ENCODE measurements around the gene TEX44. TPM values are rescaled to one million over a fixed set of nuclear protein-coding genes. Genes with fewer than 3 reads are reported as not detected.
"Not testable (repeated sequence)": the region's sequence is repeated elsewhere in the genome, so short reads cannot be mapped to it uniquely, and the experiment has no call there.

Gene TEX44
- total RNA-seq, 1 donor from 2014 or later = not detected

DNA sequence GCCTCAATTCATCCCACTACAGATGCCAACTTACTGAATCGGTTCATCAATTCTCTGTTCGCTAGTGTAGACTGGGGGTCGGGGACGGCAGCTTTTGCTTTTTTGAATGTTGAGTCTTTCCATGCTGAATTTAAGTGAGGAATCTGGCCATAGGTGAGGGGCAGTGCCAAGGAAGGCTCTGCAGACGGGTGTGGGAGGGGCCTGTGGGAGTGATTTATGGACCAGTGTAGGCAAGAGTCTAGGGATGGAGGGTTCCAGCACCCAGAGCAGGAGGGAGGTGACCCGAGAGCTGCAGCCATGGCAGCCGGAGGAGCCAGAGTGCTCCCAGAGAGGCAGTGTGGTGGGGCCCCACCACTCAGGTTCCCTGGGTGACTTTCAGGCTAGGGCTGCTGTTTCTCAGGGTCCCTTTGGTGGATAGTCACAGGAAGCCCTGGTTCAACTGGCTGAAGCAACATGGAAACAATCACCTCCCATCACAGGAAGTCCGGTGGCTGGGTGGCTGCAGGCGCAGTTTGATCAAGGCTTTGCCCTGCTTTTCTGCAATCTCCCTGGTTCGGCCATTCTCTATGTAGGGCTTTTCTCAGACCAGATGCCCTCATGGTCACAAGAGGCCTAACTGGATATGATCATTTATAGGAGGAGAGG is 16.9 kb upstream of the TEX44 start:
- no peaks in the 10 kb centered on the region for H4K20me1 ChIP-seq (ENCODE audit: insufficient read depth, low read length)
- H3K9me3 Mint-ChIP-seq (ENCODE audit: unreplicated experiment) = peaks cover 4% of the 10 kb centered on the region
- H3K4me2 ChIP-seq (ENCODE audit: low read length) = no peak overlapping the region
- FAIRE-seq (no peak), DNase-seq (ENCODE audit: low read depth) (no peak)
- H3K27ac ChIP-seq (ENCODE audit: low read depth, low read length) = no peak overlapping the region
- H3K27me3 Mint-ChIP-seq (ENCODE audit: low read depth, unreplicated experiment) = peaks cover 6% of the 10 kb centered on the region
- no peak overlapping the region for H3K4me3 ChIP-seq (ENCODE audit: insufficient read depth, low read depth, low read length)
- H3K4me3 Mint-ChIP-seq (ENCODE audit: unreplicated experiment) = no peak overlapping the region
- no peak overlapping the region for H3K27ac Mint-ChIP-seq (ENCODE audit: unreplicated experiment)
- H3K9me3 ChIP-seq (ENCODE audit: insufficient read depth, low read depth, low read length) = no peaks in the 10 kb centered on the region
- no peaks in the 10 kb centered on the region for H3K79me2 ChIP-seq (ENCODE audit: insufficient read depth, low read length)
- H3K4me1 ChIP-seq (ENCODE audit: insufficient read depth, low read length) = no peaks in the 10 kb centered on the region
- H3K36me3 Mint-ChIP-seq (ENCODE audit: low read depth, unreplicated experiment) = no peaks in the 10 kb centered on the region
- H3K27me3 ChIP-seq (ENCODE audit: insufficient read depth, low read length) = no peaks in the 10 kb centered on the region
- no peaks in the 10 kb centered on the region for H3K36me3 ChIP-seq (ENCODE audit: insufficient read depth, low read length)
- H3K4me1 Mint-ChIP-seq (ENCODE audit: low read depth, unreplicated experiment) = peaks cover 4% of the 10 kb centered on the region
- TF ChIP-seq EZH2 (IDR thresholded peaks at IDR 0.05; ENCODE audit: insufficient read depth, low read length) = no peak
- TF ChIP-seq, protein P1, sequence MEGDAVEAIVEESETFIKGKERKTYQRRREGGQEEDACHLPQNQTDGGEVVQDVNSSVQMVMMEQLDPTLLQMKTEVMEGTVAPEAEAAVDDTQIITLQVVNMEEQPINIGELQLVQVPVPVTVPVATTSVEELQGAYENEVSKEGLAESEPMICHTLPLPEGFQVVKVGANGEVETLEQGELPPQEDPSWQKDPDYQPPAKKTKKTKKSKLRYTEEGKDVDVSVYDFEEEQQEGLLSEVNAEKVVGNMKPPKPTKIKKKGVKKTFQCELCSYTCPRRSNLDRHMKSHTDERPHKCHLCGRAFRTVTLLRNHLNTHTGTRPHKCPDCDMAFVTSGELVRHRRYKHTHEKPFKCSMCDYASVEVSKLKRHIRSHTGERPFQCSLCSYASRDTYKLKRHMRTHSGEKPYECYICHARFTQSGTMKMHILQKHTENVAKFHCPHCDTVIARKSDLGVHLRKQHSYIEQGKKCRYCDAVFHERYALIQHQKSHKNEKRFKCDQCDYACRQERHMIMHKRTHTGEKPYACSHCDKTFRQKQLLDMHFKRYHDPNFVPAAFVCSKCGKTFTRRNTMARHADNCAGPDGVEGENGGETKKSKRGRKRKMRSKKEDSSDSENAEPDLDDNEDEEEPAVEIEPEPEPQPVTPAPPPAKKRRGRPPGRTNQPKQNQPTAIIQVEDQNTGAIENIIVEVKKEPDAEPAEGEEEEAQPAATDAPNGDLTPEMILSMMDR (IDR thresholded peaks at IDR 0.05; ENCODE audit: insufficient read depth, low read depth, low read length) = no peak
- H3K9ac ChIP-seq (ENCODE audit: low read length) = no peak overlapping the region
- no peak overlapping the region for H2AFZ ChIP-seq (ENCODE audit: low read depth, low read length)

DNA sequence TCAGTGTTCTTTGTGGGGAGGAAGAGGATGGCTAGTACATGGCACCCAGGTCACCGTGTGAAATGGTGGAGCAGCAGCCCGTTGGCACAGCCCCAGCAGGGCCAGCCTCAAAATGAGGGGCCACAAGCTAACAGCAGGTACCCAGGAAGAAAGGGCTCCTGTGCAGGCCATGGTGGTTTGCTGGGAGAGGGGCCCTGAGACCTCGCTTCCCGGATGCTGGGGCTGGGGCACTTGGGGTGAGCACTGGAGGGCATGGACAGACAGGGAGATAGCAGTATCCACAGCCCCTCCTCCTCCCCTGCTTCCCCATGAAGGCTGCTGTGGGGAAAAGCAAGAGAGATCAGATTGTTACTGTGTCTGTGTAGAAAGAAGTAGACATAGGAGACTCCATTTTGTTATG is 16.2 kb upstream of the TEX44 start:
- no peaks in the 10 kb centered on the region for H4K20me1 ChIP-seq (ENCODE audit: insufficient read depth, low read length)
- DNase-seq (ENCODE audit: low read depth) (no peak), FAIRE-seq (no peak)
- no peak overlapping the region for H2AFZ ChIP-seq (ENCODE audit: low read depth, low read length)
- H3K27ac ChIP-seq (ENCODE audit: low read depth, low read length) = no peak overlapping the region
- no peak overlapping the region for H3K4me3 ChIP-seq (ENCODE audit: insufficient read depth, low read depth, low read length)
- no peaks in the 10 kb centered on the region for H3K27me3 ChIP-seq (ENCODE audit: insufficient read depth, low read length)
- peaks cover 11% of the 10 kb centered on the region for H3K27me3 Mint-ChIP-seq (ENCODE audit: low read depth, unreplicated experiment)
- H3K36me3 ChIP-seq (ENCODE audit: insufficient read depth, low read length) = no peaks in the 10 kb centered on the region
- H3K36me3 Mint-ChIP-seq (ENCODE audit: low read depth, unreplicated experiment) = no peaks in the 10 kb centered on the region
- H3K4me1 ChIP-seq (ENCODE audit: insufficient read depth, low read length) = no peaks in the 10 kb centered on the region
- no peak overlapping the region for H3K27ac Mint-ChIP-seq (ENCODE audit: unreplicated experiment)
- H3K79me2 ChIP-seq (ENCODE audit: insufficient read depth, low read length) = no peaks in the 10 kb centered on the region
- H3K4me2 ChIP-seq (ENCODE audit: low read length) = no peak overlapping the region
- H3K9me3 Mint-ChIP-seq (ENCODE audit: unreplicated experiment) = peaks cover 4% of the 10 kb centered on the region
- H3K4me3 Mint-ChIP-seq (ENCODE audit: unreplicated experiment) = no peak overlapping the region
- TF ChIP-seq, protein P1 (IDR thresholded peaks at IDR 0.05; ENCODE audit: insufficient read depth, low read depth, low read length) = no peak
- TF ChIP-seq EZH2 (IDR thresholded peaks at IDR 0.05; ENCODE audit: insufficient read depth, low read length) = no peak
- no peaks in the 10 kb centered on the region for H3K9me3 ChIP-seq (ENCODE audit: insufficient read depth, low read depth, low read length)
- H3K9ac ChIP-seq (ENCODE audit: low read length) = no peak overlapping the region
- H3K4me1 Mint-ChIP-seq (ENCODE audit: low read depth, unreplicated experiment) = peaks cover 4% of the 10 kb centered on the region

GRCh38 chr2:231578655-231579054 is 14.0 kb upstream of the TEX44 start:
- DNase-seq (ENCODE audit: low read depth); H4K20me1 ChIP-seq (ENCODE audit: insufficient read depth, low read length); H3K36me3 Mint-ChIP-seq (ENCODE audit: low read depth, unreplicated experiment); H3K27ac ChIP-seq (ENCODE audit: low read depth, low read length); H3K9me3 Mint-ChIP-seq (ENCODE audit: unreplicated experiment); H3K4me3 ChIP-seq (ENCODE audit: insufficient read depth, low read depth, low read length); H3K4me2 ChIP-seq (ENCODE audit: low read length); FAIRE-seq; H3K9ac ChIP-seq (ENCODE audit: low read length); H3K4me1 Mint-ChIP-seq (ENCODE audit: low read depth, unreplicated experiment); H3K27me3 Mint-ChIP-seq (ENCODE audit: low read depth, unreplicated experiment); H3K4me3 Mint-ChIP-seq (ENCODE audit: unreplicated experiment); H3K9me3 ChIP-seq (ENCODE audit: insufficient read depth, low read depth, low read length); H3K4me1 ChIP-seq (ENCODE audit: insufficient read depth, low read length); H3K27ac Mint-ChIP-seq (ENCODE audit: unreplicated experiment); H3K79me2 ChIP-seq (ENCODE audit: insufficient read depth, low read length); H3K27me3 ChIP-seq (ENCODE audit: insufficient read depth, low read length); H3K36me3 ChIP-seq (ENCODE audit: insufficient read depth, low read length); H2AFZ ChIP-seq (ENCODE audit: low read depth, low read length): not testable (repeated sequence)

Measured in astrocyte (in vitro differentiated cells and primary cell).